H9 (cell line): ENCODE data around the gene ERI3. TPM values are rescaled to one million over a fixed set of nuclear protein-coding genes. Genes with fewer than 3 reads are reported as not detected.

ENCODE experiments used
- DNase-seq: peaks from one replicate; pipeline ENCODE4 v3.0.0-alpha.2; 2017
- H2AFZ ChIP-seq: one replicate; pipeline ENCODE4 v1.6.1; 2013; ENCODE audit warnings: mild to moderate bottlenecking, low read length, control low read depth, moderate library complexity
- H2AK5ac ChIP-seq: 2 replicates; pipeline ENCODE4 v1.6.1; 2013; ENCODE audit warnings: low read length, control low read depth, mixed read lengths; ENCODE audit not compliant: insufficient read length
- H2BK120ac ChIP-seq: one replicate; pipeline ENCODE4 v1.6.1; 2013; ENCODE audit warnings: low read depth, mild to moderate bottlenecking, low read length, control low read depth, inconsistent platforms; ENCODE audit not compliant: poor library complexity, severe bottlenecking
- H2BK12ac ChIP-seq: 2 replicates; pipeline ENCODE4 v1.6.1; 2013; ENCODE audit warnings: low read length, control low read depth, mixed read lengths, low read depth; ENCODE audit not compliant: insufficient read length
- H2BK15ac ChIP-seq: 2 replicates; pipeline ENCODE4 v1.6.1; 2013; ENCODE audit warnings: low read depth, low read length, control low read depth
- H2BK20ac ChIP-seq: one replicate; pipeline ENCODE4 v1.6.1; 2013; ENCODE audit warnings: low read depth, mild to moderate bottlenecking, low read length, control low read depth, inconsistent platforms; ENCODE audit not compliant: poor library complexity, severe bottlenecking
- H2BK5ac ChIP-seq: 2 replicates; pipeline ENCODE4 v1.6.1; 2013; ENCODE audit warnings: low read length, control low read depth, mixed read lengths; ENCODE audit not compliant: insufficient read length
- H3K14ac ChIP-seq: 2 replicates; pipeline ENCODE4 v1.6.1; 2013; ENCODE audit warnings: low read length, control low read depth; ENCODE audit not compliant: insufficient read depth
- H3K18ac ChIP-seq: 2 replicates; pipeline ENCODE4 v1.6.1; 2013; ENCODE audit warnings: low read depth, mild to moderate bottlenecking, mixed read lengths, low read length, control low read depth; ENCODE audit not compliant: insufficient read length
- H3K23ac ChIP-seq: 2 replicates; pipeline ENCODE4 v1.6.1; 2013; ENCODE audit warnings: low read length, control low read depth, mixed read lengths, low read depth; ENCODE audit not compliant: insufficient read length
- H3K23me2 ChIP-seq: 2 replicates; pipeline ENCODE4 v1.6.1; 2013; ENCODE audit warnings: low read depth, mild to moderate bottlenecking, mixed read lengths, low read length, control low read depth; ENCODE audit not compliant: insufficient read length, poor library complexity, severe bottlenecking
- H3K27ac ChIP-seq: 2 replicates; pipeline ENCODE4 v1.5.1; 2013; ENCODE audit warnings: low read length, control low read depth, mixed read lengths, low read depth; ENCODE audit not compliant: insufficient read length
- H3K27me3 ChIP-seq: 2 replicates; pipeline ENCODE4 v1.6.1; 2013; ENCODE audit warnings: low read length, control low read depth, inconsistent platforms; ENCODE audit not compliant: insufficient read depth
- H3K4ac ChIP-seq: 2 replicates; pipeline ENCODE4 v1.6.1; 2013; ENCODE audit warnings: low read depth, mild to moderate bottlenecking, control low read depth, inconsistent platforms, low read length, moderate library complexity
- H3K4me1 ChIP-seq: 2 replicates; pipeline ENCODE4 v1.6.1; 2013; ENCODE audit warnings: low read length, control low read depth, inconsistent platforms; ENCODE audit not compliant: insufficient read depth
- H3K4me2 ChIP-seq: 2 replicates; pipeline ENCODE4 v1.6.1; 2013; ENCODE audit warnings: low read length, control low read depth, mixed read lengths; ENCODE audit not compliant: insufficient read length, insufficient read depth
- H3K56ac ChIP-seq: 2 replicates; pipeline ENCODE4 v1.6.1; 2013; ENCODE audit warnings: low read depth, mild to moderate bottlenecking, mixed read lengths, low read length, control low read depth; ENCODE audit not compliant: insufficient read length
- H3K79me1 ChIP-seq: 2 replicates; pipeline ENCODE4 v1.6.1; 2013; ENCODE audit warnings: low read depth, mild to moderate bottlenecking, moderate library complexity, low read length, control low read depth, inconsistent platforms; ENCODE audit not compliant: insufficient read depth, poor library complexity, severe bottlenecking
- H3K79me2 ChIP-seq: 2 replicates; pipeline ENCODE4 v1.6.1; 2013; ENCODE audit warnings: low read length, control low read depth, inconsistent platforms; ENCODE audit not compliant: insufficient read depth
- H3K9ac ChIP-seq: 2 replicates; pipeline ENCODE4 v1.6.1; 2013; ENCODE audit warnings: low read length, control low read depth, mixed read lengths; ENCODE audit not compliant: insufficient read length; ENCODE audit errors: extremely low read depth
- H3K9me3 ChIP-seq: one replicate; pipeline ENCODE4 v1.6.1; 2013; ENCODE audit warnings: low read depth, low read length, inconsistent platforms; ENCODE audit not compliant: control insufficient read depth
- H3T11ph ChIP-seq: one replicate; pipeline ENCODE4 v1.6.1; 2013; ENCODE audit warnings: mild to moderate bottlenecking, low read length, control low read depth, inconsistent platforms
- H4K20me1 ChIP-seq: one replicate; pipeline ENCODE4 v1.6.1; 2013; ENCODE audit not compliant: control insufficient read depth, insufficient read length, insufficient read depth
- H4K5ac ChIP-seq: 2 replicates; pipeline ENCODE4 v1.6.1; 2013; ENCODE audit warnings: low read depth, mild to moderate bottlenecking, mixed read lengths, low read length, control low read depth; ENCODE audit not compliant: insufficient read length
- H4K8ac ChIP-seq: replicated peaks from 2 replicates; pipeline ENCODE4 v1.6.1; 2013; ENCODE audit warnings: low read length, control low read depth, mixed read lengths, low read depth; ENCODE audit not compliant: insufficient read length
- H4K91ac ChIP-seq: 2 replicates; pipeline ENCODE4 v1.6.1; 2013; ENCODE audit warnings: low read depth, mild to moderate bottlenecking, moderate library complexity, mixed read lengths, low read length, control low read depth; ENCODE audit not compliant: insufficient read length
- H3K27ac Mint-ChIP-seq, 3 experiments: 2 replicates in 2 of 3; 3 replicates in 1 of 3; pipeline ENCODE4 v1.8.0; 2020 to 2021; ENCODE audit warnings: mixed read lengths in 3 of 3, mild to moderate bottlenecking in 1 of 3, moderate library complexity in 1 of 3
- H3K27me3 Mint-ChIP-seq: 2 replicates; pipeline ENCODE4 v1.8.0; 2021; ENCODE audit warnings: low read depth, mild to moderate bottlenecking, moderate library complexity, mixed read lengths
- H3K36me3 Mint-ChIP-seq, 3 experiments: 2 replicates in 2 of 3; 3 replicates in 1 of 3; pipeline ENCODE4 v1.8.0; 2020 to 2021; ENCODE audit warnings: low read depth in 3 of 3, mixed read lengths in 3 of 3; ENCODE audit not compliant: insufficient read depth in 1 of 3
- H3K4me1 Mint-ChIP-seq, 2 experiments: 2 replicates each; pipeline ENCODE4 v1.8.0; 2020; ENCODE audit warnings: mixed read lengths in 2 of 2
- H3K4me3 Mint-ChIP-seq, 2 experiments: 2 replicates in 1 of 2; 3 replicates in 1 of 2; pipeline ENCODE4 v1.8.0; 2020 to 2021; ENCODE audit warnings: mild to moderate bottlenecking in 2 of 2, mixed read lengths in 2 of 2, moderate library complexity in 1 of 2
- H3K9me3 Mint-ChIP-seq, 2 experiments: 2 replicates in 1 of 2; 3 replicates in 1 of 2; pipeline ENCODE4 v1.8.0; 2020; ENCODE audit warnings: mild to moderate bottlenecking in 2 of 2, mixed read lengths in 2 of 2, moderate library complexity in 1 of 2
- CTCF ChIP-seq: fragments of 200-600 bp; sonication (generic); conservative IDR thresholded peaks from 3 replicates; pipeline ENCODE4 v1.8.0; 2021; ENCODE audit warnings: antibody characterized with exemption, mild to moderate bottlenecking
- WGBS: extraction: QIAGEN DNeasy Blood & Tissue Kit; methylation state at CpG from one replicate; pipeline ENCODE4 v1.1.7; 2013; ENCODE audit warnings: missing lambda C conversion rate, low lambda C conversion rate, mixed read lengths; ENCODE audit not compliant: insufficient read length; ENCODE audit errors: extremely low coverage; 5-methylcytosine and 5-hydroxymethylcytosine counted together
- total RNA-seq: library from RNA; stranded (reverse); gene quantifications from 2 replicates; pipeline ENCODE4 v1.2.1, GENCODE V29; 2021

ERI3 gene
- total RNA-seq, 1 experiment from 2014 or later, result 61.6 TPM

- Histone ChIP-seq H4K20me1 (no peaks in the 10 kb centered on the region), H3K4me1 (no peaks in the 10 kb centered on the region), H3K79me2 (no peaks in the 10 kb centered on the region), H3T11ph (no peak overlapping the region), H2BK15ac (no peak overlapping the region), H2BK5ac (no peak overlapping the region), H2BK20ac (no peak overlapping the region), H3K4me2 (no peak overlapping the region), H3K4ac (no peak overlapping the region), H3K14ac (no peak overlapping the region), H3K27ac (no peak overlapping the region), H3K79me1 (no peaks in the 10 kb centered on the region), H3K23me2 (no peaks in the 10 kb centered on the region), H3K9ac (no peak overlapping the region), H4K91ac (no peak overlapping the region), H4K8ac (no peak overlapping the region), H2AK5ac (no peak overlapping the region), H4K5ac (no peak overlapping the region), H2BK12ac (no peak overlapping the region), H2BK120ac (no peak overlapping the region), H3K23ac (no peak overlapping the region), H3K27me3 (no peaks in the 10 kb centered on the region), H3K56ac (no peak overlapping the region), H2AFZ (no peak overlapping the region), H3K18ac (no peak overlapping the region), H3K9me3 (peaks cover 19% of the 10 kb centered on the region)
- H3K27ac Mint-ChIP-seq, result no peak overlapping the region
- peaks cover 25 to 43% of the 10 kb centered on the region in 2 experiments for H3K9me3 Mint-ChIP-seq
- H3K36me3 Mint-ChIP-seq, result peaks cover 53 to 58% (median 58%) of the 10 kb centered on the region in 3 experiments
- H3K4me3 Mint-ChIP-seq, result no peak overlapping the region
- TF ChIP-seq CTCF, result no peak
- WGBS, result no CpG with 5 or more reads among the region's 13 CpGs
- no peaks in the 10 kb centered on the region for H3K4me1 Mint-ChIP-seq
- peaks cover 6% of the 10 kb centered on the region for H3K27me3 Mint-ChIP-seq
- DNase-seq, result no peak
Measured at GRCh38 chr1:44228218-44228617, 126.8 kb downstream of the ERI3 start.
